Fibroblast of the aortic adventitia (primary cell): ENCODE measurements around the gene FAM43A. TPM values are rescaled to one million over a fixed set of nuclear protein-coding genes. Genes with fewer than 3 reads are reported as not detected.

Source experiments
- DNase-seq: peaks from one replicate; pipeline ENCODE4 v3.0.0-alpha.2; 2010; ENCODE audit warnings: low read depth
- H3K4me3 ChIP-seq: 2 replicates; pipeline ENCODE4 v1.5.1; 2011; ENCODE audit warnings: low read depth, mild to moderate bottlenecking, control low read depth, low read length, moderate library complexity
- total RNA-seq: library from RNA; depleted of rRNA; stranded (reverse); fragments of >200 nt; gene quantifications from 2 replicates; pipeline ENCODE4 v1.2.3, GENCODE V29; 2012; ENCODE audit warnings: low replicate concordance
- TF ChIP-seq, protein P1 (sequence below): IDR thresholded peaks from 2 replicates; pipeline ENCODE4 v1.5.1; 2011; ENCODE audit warnings: mild to moderate bottlenecking, low read length, control low read depth, inconsistent platforms; ENCODE audit not compliant: insufficient read depth

The FAM43A gene
- total RNA-seq, 1 donor: 12.7 TPM

- H3K4me3 ChIP-seq: no peak overlapping the region
- DNase-seq: no peak
- TF ChIP-seq, protein P1, sequence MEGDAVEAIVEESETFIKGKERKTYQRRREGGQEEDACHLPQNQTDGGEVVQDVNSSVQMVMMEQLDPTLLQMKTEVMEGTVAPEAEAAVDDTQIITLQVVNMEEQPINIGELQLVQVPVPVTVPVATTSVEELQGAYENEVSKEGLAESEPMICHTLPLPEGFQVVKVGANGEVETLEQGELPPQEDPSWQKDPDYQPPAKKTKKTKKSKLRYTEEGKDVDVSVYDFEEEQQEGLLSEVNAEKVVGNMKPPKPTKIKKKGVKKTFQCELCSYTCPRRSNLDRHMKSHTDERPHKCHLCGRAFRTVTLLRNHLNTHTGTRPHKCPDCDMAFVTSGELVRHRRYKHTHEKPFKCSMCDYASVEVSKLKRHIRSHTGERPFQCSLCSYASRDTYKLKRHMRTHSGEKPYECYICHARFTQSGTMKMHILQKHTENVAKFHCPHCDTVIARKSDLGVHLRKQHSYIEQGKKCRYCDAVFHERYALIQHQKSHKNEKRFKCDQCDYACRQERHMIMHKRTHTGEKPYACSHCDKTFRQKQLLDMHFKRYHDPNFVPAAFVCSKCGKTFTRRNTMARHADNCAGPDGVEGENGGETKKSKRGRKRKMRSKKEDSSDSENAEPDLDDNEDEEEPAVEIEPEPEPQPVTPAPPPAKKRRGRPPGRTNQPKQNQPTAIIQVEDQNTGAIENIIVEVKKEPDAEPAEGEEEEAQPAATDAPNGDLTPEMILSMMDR: no peak
These were observed 37.9 kb upstream of the FAM43A start for GRCh38 chr3:194647747-194648146.

- no peak overlapping the region for H3K4me3 ChIP-seq
- no peak for DNase-seq
- TF ChIP-seq, protein P1: no peak
These were observed 31.2 kb upstream of the FAM43A start for GRCh38 chr3:194654443-194654842.

DNA sequence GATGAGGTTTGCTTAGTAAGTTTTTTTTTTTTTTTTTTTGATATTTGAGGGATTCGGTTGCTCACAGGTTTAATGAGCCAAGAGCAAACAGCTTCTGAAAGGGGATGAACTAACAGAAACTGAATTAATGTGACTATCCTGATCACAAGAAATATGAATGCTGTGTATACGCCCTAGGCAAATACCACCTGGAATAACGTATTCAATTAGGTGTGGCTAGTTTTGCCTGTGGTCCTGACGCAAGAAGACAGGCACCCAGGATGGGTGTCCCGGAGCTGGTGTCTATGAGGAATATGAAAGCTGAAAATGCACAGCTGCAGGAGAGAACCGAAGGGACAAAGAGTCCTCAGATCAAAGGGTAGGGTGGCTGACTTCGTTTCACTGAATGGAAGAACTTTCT, 28.2 kb upstream of the FAM43A start:
- TF ChIP-seq, protein P1: no peak
- DNase-seq: no peak
- H3K4me3 ChIP-seq: no peak overlapping the region

DNA sequence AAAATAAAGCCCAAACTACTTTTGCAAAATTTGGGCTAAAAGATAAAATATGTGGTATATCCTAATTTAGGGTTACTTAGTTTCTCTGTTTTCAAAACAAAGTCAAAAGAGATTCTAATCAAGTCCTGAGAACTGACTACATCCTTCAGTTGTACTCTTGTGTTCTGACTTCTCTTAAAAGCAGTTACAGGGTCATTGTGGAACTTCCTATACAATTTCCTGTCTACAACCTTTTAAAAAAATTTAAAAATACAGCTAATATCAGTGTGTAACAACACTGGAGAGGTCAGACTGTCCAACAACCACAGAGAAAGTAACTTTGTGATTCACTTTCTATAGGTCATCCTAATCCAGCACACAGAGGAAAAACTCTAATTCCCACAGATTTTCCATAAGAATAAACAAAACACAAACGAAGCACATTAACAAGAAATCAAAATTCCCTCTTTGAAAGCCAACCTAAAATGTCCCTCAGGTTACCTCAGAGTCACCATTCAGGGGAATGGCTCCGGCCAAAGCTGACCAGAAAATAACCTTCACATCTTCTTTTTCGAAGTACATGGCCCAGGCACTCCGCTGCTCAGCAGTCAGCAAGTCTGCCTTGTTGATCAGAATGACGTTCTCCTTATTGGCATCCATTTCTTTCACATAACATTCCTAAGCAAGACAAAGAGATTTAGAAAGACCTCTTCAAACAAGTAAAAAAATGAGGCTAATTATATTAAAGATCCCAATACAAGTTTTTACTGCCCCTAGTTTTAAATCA, 27.0 kb upstream of the FAM43A start:
- H3K4me3 ChIP-seq: no peak overlapping the region
- no peak for DNase-seq
- TF ChIP-seq, protein P1: no peak

GRCh38 chr3:194659778-194660177, 25.9 kb upstream of the FAM43A start:
- DNase-seq: no peak
- no peak overlapping the region for H3K4me3 ChIP-seq
- TF ChIP-seq, protein P1: no peak

DNA sequence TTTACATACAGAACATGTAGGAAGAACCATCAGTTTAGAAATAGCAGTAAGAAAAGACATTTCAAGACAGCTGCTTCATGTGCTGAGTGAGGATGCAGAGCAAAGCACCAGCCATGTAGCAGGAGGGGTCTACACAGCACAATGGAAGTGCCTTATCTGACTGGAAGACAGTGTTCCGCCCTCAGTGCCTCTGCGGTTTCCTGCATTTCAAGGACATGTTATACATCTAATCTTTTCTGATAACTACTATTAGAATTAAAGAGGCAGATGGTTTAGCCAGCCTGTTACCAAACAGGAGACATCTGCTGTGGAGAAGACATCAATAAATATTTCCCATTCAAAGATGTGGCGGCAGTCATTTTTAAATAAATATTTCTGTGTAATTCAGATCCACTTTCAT, 24.3 kb upstream of the FAM43A start:
- TF ChIP-seq, protein P1: no peak
- H3K4me3 ChIP-seq: no peak overlapping the region
- DNase-seq: no peak

- no peak overlapping the region for H3K4me3 ChIP-seq
- DNase-seq: no peak
- TF ChIP-seq, protein P1: no peak
These were observed 23.7 kb upstream of the FAM43A start for GRCh38 chr3:194661946-194662345.
